ENCODE measurements around the gene SLC2A13. TPM values are rescaled to one million over a fixed set of nuclear protein-coding genes. Genes with fewer than 3 reads are reported as not detected.

The SLC2A13 gene
- total and polyA plus RNA-seq, 2 donors (not counting 1 experiment from before 2014, with no cell fraction given), result 5.4 to 10.2 TPM

DNA sequence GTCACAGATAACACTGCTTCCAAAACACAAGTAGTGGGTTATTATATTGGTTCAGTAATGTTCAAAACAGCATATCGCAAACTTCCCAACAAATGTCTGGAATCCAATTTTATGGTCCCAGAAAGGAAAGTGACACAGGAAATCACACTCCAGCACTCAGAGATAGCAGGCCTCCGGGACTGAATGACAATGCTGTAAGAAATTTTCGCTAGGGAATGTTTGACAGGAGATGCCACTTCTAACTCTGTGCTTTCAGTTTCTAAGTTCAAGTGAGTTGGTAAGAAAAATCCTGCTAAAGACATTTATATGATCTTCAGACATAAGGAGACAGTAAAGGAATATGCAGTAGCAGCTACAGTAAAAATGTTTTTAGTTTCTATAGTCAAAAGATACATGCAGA is 93.2 kb downstream of the SLC2A13 start:
- H3K4me2 ChIP-seq (ENCODE audit: extremely low read depth, insufficient read depth, low read length), result peak overlapping the region; percentile 64
- DNase-seq (ENCODE audit: low read depth in 2 of 2), result peak in 1 of 2 donors; percentile 6

DNA sequence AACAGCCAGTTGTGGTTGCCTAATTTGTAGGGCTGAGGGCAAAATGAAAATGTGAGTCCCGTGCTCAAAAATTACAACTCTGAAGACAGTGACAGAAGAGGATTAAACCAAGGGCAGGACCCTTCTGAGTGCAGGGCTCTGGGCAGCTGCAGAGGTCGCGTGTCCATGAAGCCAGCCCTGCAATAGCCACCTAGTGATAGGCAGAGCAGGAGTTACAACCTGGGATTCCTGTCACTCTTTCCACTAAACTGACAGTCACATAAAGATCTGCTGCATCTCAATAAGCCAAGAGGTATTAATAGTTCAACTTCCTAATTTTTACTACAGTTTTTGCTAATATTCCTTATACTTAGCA is 94.1 kb downstream of the SLC2A13 start:
- peak overlapping the region; percentile 86 for H2AFZ ChIP-seq (ENCODE audit: low read length)
- H3K36me3 ChIP-seq (ENCODE audit: control insufficient read depth, insufficient read depth, low read length), result no peaks in the 10 kb centered on the region

More for the DNA sequence above, 93.2 kb downstream of the SLC2A13 start:
- Histone ChIP-seq H4K20me1 (ENCODE audit: control insufficient read depth, extremely low read depth, insufficient read depth, low read length) (no peaks in the 10 kb centered on the region), H3K27me3 (ENCODE audit: control insufficient read depth, insufficient read depth, low read length) (no peaks in the 10 kb centered on the region), H3K27ac (ENCODE audit: insufficient read depth, low read length) (no peak overlapping the region), H3K4me1 (ENCODE audit: control insufficient read depth, extremely low read depth, insufficient read depth, low read length) (peaks cover 5% of the 10 kb centered on the region), H3K9me3 (ENCODE audit: control insufficient read depth, insufficient read depth, low read depth, low read length) (no peaks in the 10 kb centered on the region), H3K9ac (ENCODE audit: insufficient read depth, low read length) (no peak overlapping the region), H3K79me2 (ENCODE audit: control insufficient read depth, insufficient read depth, low read length) (no peaks in the 10 kb centered on the region), H3K4me3 (replicated peaks in 1 of 4; ENCODE audit: control extremely low read depth in 1 of 4, insufficient read depth in 1 of 4, low read depth in 3 of 4, low read length in 4 of 4) (peak overlapping the region in 1 of 4 experiments; percentile 2), H2AFZ (ENCODE audit: low read length) (no peak overlapping the region), H3K36me3 (ENCODE audit: control insufficient read depth, insufficient read depth, low read length) (no peaks in the 10 kb centered on the region)
- TF ChIP-seq EZH2 (IDR thresholded peaks at IDR 0.05; ENCODE audit: low read length, missing control alignments), result no peak

DNA sequence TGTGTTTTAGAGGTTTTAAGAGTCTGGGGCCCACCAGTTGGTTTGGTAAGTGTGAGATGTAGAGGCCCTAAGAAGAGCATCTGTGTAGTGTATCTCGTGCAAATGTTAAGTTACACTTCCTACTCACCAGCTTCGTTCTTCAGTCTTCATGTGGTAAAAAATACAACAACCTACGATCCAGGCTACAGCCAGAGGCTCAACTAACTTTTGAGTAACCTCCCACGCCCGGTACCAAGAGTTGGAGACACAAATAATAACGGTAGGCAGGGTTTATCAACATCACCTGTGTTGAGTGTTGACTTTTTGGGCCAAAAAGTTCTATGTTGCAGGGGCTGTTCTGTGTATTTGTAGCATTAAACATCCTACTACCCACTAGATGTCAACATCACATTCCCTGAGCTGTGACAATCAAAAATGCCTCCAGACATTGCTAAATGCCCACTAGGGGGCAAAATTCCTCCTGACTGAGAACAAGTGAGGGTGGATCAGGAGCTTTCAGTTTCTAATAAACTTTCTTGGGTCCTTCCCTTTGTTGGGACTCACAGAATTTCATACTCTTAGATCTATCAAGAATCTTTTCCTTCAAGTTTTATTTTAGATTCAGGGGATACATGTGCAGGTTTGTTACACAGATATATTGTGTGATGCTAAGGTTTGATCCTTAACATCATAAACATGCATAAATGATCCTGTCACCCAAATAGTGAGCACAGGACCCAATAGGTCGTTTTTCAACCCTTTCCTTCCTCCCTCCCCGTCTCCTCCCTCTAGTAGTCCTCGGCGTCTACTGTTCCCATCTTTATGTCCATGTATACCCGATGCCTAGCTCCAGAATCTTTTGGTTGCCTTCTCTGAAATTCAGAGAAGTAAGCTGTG is 94.7 kb downstream of the SLC2A13 start:
- peak overlapping the region; percentile 75 for H3K4me2 ChIP-seq (ENCODE audit: extremely low read depth, insufficient read depth, low read length)
- peak; percentile 52 to 84 for DNase-seq (ENCODE audit: low read depth in 2 of 2)
- no peaks in the 10 kb centered on the region for H3K79me2 ChIP-seq (ENCODE audit: control insufficient read depth, insufficient read depth, low read length)
- H2AFZ ChIP-seq (ENCODE audit: low read length), result peak overlapping the region; percentile 86
- H3K9ac ChIP-seq (ENCODE audit: insufficient read depth, low read length), result no peak overlapping the region
- no peak overlapping the region for H3K27ac ChIP-seq (ENCODE audit: insufficient read depth, low read length)
- no peaks in the 10 kb centered on the region for H3K9me3 ChIP-seq (ENCODE audit: control insufficient read depth, insufficient read depth, low read depth, low read length)
- H3K4me1 ChIP-seq (ENCODE audit: control insufficient read depth, extremely low read depth, insufficient read depth, low read length), result no peaks in the 10 kb centered on the region
- no peaks in the 10 kb centered on the region for H3K27me3 ChIP-seq (ENCODE audit: control insufficient read depth, insufficient read depth, low read length)
- no peaks in the 10 kb centered on the region for H4K20me1 ChIP-seq (ENCODE audit: control insufficient read depth, extremely low read depth, insufficient read depth, low read length)
- TF ChIP-seq EZH2 (IDR thresholded peaks at IDR 0.05; ENCODE audit: low read length, missing control alignments), result no peak
- TF ChIP-seq, protein P1, sequence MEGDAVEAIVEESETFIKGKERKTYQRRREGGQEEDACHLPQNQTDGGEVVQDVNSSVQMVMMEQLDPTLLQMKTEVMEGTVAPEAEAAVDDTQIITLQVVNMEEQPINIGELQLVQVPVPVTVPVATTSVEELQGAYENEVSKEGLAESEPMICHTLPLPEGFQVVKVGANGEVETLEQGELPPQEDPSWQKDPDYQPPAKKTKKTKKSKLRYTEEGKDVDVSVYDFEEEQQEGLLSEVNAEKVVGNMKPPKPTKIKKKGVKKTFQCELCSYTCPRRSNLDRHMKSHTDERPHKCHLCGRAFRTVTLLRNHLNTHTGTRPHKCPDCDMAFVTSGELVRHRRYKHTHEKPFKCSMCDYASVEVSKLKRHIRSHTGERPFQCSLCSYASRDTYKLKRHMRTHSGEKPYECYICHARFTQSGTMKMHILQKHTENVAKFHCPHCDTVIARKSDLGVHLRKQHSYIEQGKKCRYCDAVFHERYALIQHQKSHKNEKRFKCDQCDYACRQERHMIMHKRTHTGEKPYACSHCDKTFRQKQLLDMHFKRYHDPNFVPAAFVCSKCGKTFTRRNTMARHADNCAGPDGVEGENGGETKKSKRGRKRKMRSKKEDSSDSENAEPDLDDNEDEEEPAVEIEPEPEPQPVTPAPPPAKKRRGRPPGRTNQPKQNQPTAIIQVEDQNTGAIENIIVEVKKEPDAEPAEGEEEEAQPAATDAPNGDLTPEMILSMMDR (conservative IDR thresholded peaks at IDR 0.05 in 1 of 2, IDR thresholded peaks at IDR 0.05 in 1 of 2; ENCODE audit: low read depth in 1 of 2, low read length in 2 of 2), result peak; percentile 83 to 90
- H3K36me3 ChIP-seq (ENCODE audit: control insufficient read depth, insufficient read depth, low read length), result no peaks in the 10 kb centered on the region
- H3K4me3 ChIP-seq (replicated peaks in 1 of 4; ENCODE audit: control extremely low read depth in 1 of 4, insufficient read depth in 1 of 4, low read depth in 3 of 4, low read length in 4 of 4), result peak overlapping the region in 2 of 4 experiments; percentile 2 to 18

More for the DNA sequence above, 94.1 kb downstream of the SLC2A13 start:
- Histone ChIP-seq H3K9ac (ENCODE audit: insufficient read depth, low read length) (no peak overlapping the region), H3K27ac (ENCODE audit: insufficient read depth, low read length) (no peak overlapping the region), H4K20me1 (ENCODE audit: control insufficient read depth, extremely low read depth, insufficient read depth, low read length) (no peaks in the 10 kb centered on the region), H3K4me2 (ENCODE audit: extremely low read depth, insufficient read depth, low read length) (peak overlapping the region; percentile 52), H3K4me1 (ENCODE audit: control insufficient read depth, extremely low read depth, insufficient read depth, low read length) (no peaks in the 10 kb centered on the region), H3K79me2 (ENCODE audit: control insufficient read depth, insufficient read depth, low read length) (no peaks in the 10 kb centered on the region), H3K4me3 (replicated peaks in 1 of 4; ENCODE audit: control extremely low read depth in 1 of 4, insufficient read depth in 1 of 4, low read depth in 3 of 4, low read length in 4 of 4) (peak overlapping the region in 1 of 4 experiments; percentile 18), H3K27me3 (ENCODE audit: control insufficient read depth, insufficient read depth, low read length) (no peaks in the 10 kb centered on the region), H3K9me3 (ENCODE audit: control insufficient read depth, insufficient read depth, low read depth, low read length) (no peaks in the 10 kb centered on the region)
- DNase-seq (ENCODE audit: low read depth in 2 of 2), result no peak
- TF ChIP-seq EZH2 (IDR thresholded peaks at IDR 0.05; ENCODE audit: low read length, missing control alignments), result no peak
- TF ChIP-seq, protein P1 (conservative IDR thresholded peaks at IDR 0.05 in 1 of 2, IDR thresholded peaks at IDR 0.05 in 1 of 2; ENCODE audit: low read depth in 1 of 2, low read length in 2 of 2), result no peak
